HepG2 (cell line): ENCODE measurements around the gene DYNC2I2. TPM values are rescaled to one million over a fixed set of nuclear protein-coding genes. Genes with fewer than 3 reads are reported as not detected.
A peak's percentile ranks its signal among the peaks of the same experiment; 100 is the strongest.

Source experiments
- BCL3 ChIP-seq: sonication (generic); formaldehyde crosslinking; IDR thresholded peaks from 2 replicates; pipeline ENCODE4 v1.5.1; 2020; ENCODE audit warnings: mild to moderate bottlenecking, missing genetic modification reagents, moderate library complexity
- FOSL1 ChIP-seq: sonication (generic); formaldehyde crosslinking; IDR thresholded peaks from 2 replicates; pipeline ENCODE4 v1.9.0; 2021; ENCODE audit warnings: missing genetic modification reagents, borderline replicate concordance
- MIER3 ChIP-seq: IDR thresholded peaks from 2 replicates; pipeline ENCODE4 v1.6.1; 2016; ENCODE audit warnings: missing compliant biosample characterization, borderline replicate concordance
- MTF2 ChIP-seq: sonication (generic); formaldehyde crosslinking; IDR thresholded peaks from 2 replicates; pipeline ENCODE4 v1.5.0; 2020; ENCODE audit warnings: missing genetic modification reagents, borderline replicate concordance
- POLR2AphosphoS5 ChIP-seq: IDR thresholded peaks from 2 replicates; pipeline ENCODE4 v1.6.1; 2012; ENCODE audit warnings: low read depth, low read length
- PPARG ChIP-seq: conservative IDR thresholded peaks from 2 replicates; pipeline ENCODE4 v1.6.1; 2016; ENCODE audit warnings: missing biosample characterization, missing genetic modification reagents
- RBM22 ChIP-seq: fragments of 200-400 bp; formaldehyde crosslinking; optimal IDR thresholded peaks from 2 replicates; pipeline ENCODE3; 2017; ENCODE audit warnings: mild to moderate bottlenecking, low read length, moderate library complexity
- ZFP36L1 ChIP-seq: sonication (generic); formaldehyde crosslinking; IDR thresholded peaks from 2 replicates; pipeline ENCODE4 v1.8.0; 2022; ENCODE audit warnings: mild to moderate bottlenecking, missing genetic modification reagents, moderate library complexity
- ZNF136 ChIP-seq: sonication (generic); formaldehyde crosslinking; IDR thresholded peaks from 2 replicates; pipeline ENCODE4 v1.8.1; 2022; ENCODE audit warnings: low read depth, mild to moderate bottlenecking, moderate library complexity, missing genetic modification reagents
- ZNF501 ChIP-seq: sonication (generic); formaldehyde crosslinking; IDR thresholded peaks from 2 replicates; pipeline ENCODE4 v1.5.1; 2020; ENCODE audit warnings: mild to moderate bottlenecking, moderate library complexity, missing genetic modification reagents
- ZNF543 ChIP-seq: sonication (generic); formaldehyde crosslinking; IDR thresholded peaks from 2 replicates; pipeline ENCODE4 v1.4.0; 2020; ENCODE audit warnings: mild to moderate bottlenecking, missing genetic modification reagents
- ZNF563 ChIP-seq: sonication (generic); formaldehyde crosslinking; IDR thresholded peaks from 2 replicates; pipeline ENCODE4 v1.8.0; 2022; ENCODE audit warnings: mild to moderate bottlenecking, moderate library complexity, missing genetic modification reagents
- ZNF572 ChIP-seq: sonication (generic); formaldehyde crosslinking; IDR thresholded peaks from 2 replicates; pipeline ENCODE4 v1.5.1; 2020; ENCODE audit warnings: mild to moderate bottlenecking, missing genetic modification reagents
- ZNF709 ChIP-seq: sonication (generic); formaldehyde crosslinking; IDR thresholded peaks from 2 replicates; pipeline ENCODE4 v1.5.0; 2020; ENCODE audit warnings: mild to moderate bottlenecking, missing genetic modification reagents
- polyA plus RNA-seq, 8 experiments: library from polyadenylated mRNA; depleted of rRNA in 3 of 8; stranded (reverse) in 7 of 8; unstranded in 1 of 8; fragments of >200 nt; fragmentation: Illumina TruSeq in 4 of 8; extraction: Trizol in 4 of 8; gene quantifications; 2 replicates each; pipeline versions ENCODE4 v1.2.1 to v1.2.3, GENCODE V29; 2011 to 2016; ENCODE audit warnings: low read depth in 4 of 8, missing spikeins in 1 of 8, mixed read lengths in 1 of 8; ENCODE audit not compliant: insufficient read depth in 1 of 8
- total RNA-seq, 5 experiments: library from RNA; depleted of rRNA; stranded (reverse); fragments of >200 nt; fragmentation: Illumina TruSeq; extraction: Trizol; gene quantifications; 2 replicates each; pipeline ENCODE4 v1.2.3, GENCODE V29; 2016; ENCODE audit warnings: low read depth in 1 of 5
- TF ChIP-seq, protein P1 (sequence below): sonication (generic); formaldehyde crosslinking; IDR thresholded peaks from 2 replicates; pipeline ENCODE4 v1.5.0; 2020; ENCODE audit warnings: mild to moderate bottlenecking, missing genetic modification reagents, borderline replicate concordance
- TF ChIP-seq, protein P2 (sequence below): sonication (generic); formaldehyde crosslinking; IDR thresholded peaks from 2 replicates; pipeline ENCODE4 v1.4.0; 2020; ENCODE audit warnings: mild to moderate bottlenecking, missing genetic modification reagents

Gene DYNC2I2
- total and polyA plus RNA-seq, 2 of the 13 experiments (the other 11 are each of a cell fraction or from before 2014, with no cell fraction given): 13.7 to 40.2 TPM

DNA sequence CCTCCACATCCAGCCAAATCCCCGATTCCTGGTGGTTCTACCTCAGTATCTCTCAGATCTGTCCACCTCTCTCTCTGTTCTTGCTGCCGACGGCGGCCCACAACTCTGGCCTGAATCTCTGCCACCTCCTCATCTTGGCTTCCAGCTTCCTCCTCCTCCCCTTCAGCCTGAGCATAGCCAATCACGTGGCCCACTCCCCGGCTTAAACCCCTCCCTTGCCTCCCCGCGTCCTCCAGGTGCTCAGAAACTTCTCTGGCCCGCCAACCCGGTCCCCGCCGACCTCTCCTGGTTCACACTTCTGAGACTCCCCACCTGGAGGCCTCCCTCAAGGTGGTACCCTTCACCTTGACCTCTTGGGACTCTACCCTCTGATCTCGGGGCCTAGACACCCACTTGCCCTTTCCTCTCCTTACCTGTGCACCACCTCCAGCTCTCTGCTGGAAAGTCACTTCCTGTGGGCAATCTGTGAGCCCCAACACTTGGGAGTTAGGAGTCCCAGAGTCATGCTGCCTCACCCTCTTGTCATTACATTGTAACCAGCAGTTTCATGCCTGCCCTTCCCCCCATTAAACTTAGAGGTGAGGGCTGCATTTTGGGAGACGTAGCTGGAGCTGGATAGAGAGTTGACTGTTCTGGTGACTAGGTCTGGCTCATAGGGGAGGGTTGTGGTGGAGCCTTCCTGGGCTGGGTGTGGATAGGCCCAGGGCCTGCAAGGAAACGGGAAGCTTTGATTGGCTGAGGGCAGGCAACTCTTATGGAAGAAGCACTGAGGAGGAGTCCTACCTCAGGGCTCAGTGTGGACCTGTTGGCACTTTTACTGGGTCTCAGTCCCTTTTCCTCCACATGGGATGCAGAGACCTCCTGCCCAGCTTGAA is 27.9 kb upstream of the DYNC2I2 start (continued):
- TF ChIP-seq POLR2AphosphoS5 (peak; percentile 64; the same call in 1 of the 2 replicates), ZFP36L1 (no peak), ZNF709 (CRISPR knock-in tag) (no peak), ZNF501 (CRISPR knock-in tag) (peak; percentile 83; the same call in 1 of the 2 replicates), ZNF136 (CRISPR knock-in tag) (no peak), MIER3 (CRISPR knock-in tag) (no peak), BCL3 (0 out of 2 replicates have a peak, but pooled peaks have one; percentile 10), MTF2 (CRISPR knock-in tag) (no peak), ZNF572 (peak; percentile 95; the same call in 1 of the 2 replicates), PPARG (0 out of 2 replicates have a peak, but pooled peaks have one; percentile 24), FOSL1 (no peak), ZNF543 (no peak), RBM22 (no peak), ZNF563 (0 out of 2 replicates have a peak, but pooled peaks have one; percentile 22)
- TF ChIP-seq, protein P1, sequence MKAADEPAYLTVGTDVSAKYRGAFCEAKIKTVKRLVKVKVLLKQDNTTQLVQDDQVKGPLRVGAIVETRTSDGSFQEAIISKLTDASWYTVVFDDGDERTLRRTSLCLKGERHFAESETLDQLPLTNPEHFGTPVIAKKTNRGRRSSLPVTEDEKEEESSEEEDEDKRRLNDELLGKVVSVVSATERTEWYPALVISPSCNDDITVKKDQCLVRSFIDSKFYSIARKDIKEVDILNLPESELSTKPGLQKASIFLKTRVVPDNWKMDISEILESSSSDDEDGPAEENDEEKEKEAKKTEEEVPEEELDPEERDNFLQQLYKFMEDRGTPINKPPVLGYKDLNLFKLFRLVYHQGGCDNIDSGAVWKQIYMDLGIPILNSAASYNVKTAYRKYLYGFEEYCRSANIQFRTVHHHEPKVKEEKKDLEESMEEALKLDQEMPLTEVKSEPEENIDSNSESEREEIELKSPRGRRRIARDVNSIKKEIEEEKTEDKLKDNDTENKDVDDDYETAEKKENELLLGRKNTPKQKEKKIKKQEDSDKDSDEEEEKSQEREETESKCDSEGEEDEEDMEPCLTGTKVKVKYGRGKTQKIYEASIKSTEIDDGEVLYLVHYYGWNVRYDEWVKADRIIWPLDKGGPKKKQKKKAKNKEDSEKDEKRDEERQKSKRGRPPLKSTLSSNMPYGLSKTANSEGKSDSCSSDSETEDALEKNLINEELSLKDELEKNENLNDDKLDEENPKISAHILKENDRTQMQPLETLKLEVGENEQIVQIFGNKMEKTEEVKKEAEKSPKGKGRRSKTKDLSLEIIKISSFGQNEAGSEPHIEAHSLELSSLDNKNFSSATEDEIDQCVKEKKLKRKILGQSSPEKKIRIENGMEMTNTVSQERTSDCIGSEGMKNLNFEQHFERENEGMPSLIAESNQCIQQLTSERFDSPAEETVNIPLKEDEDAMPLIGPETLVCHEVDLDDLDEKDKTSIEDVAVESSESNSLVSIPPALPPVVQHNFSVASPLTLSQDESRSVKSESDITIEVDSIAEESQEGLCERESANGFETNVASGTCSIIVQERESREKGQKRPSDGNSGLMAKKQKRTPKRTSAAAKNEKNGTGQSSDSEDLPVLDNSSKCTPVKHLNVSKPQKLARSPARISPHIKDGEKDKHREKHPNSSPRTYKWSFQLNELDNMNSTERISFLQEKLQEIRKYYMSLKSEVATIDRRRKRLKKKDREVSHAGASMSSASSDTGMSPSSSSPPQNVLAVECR (CRISPR knock-in tag): peak; percentile 30; the same call in 1 of the 2 replicates
- TF ChIP-seq, protein P2, sequence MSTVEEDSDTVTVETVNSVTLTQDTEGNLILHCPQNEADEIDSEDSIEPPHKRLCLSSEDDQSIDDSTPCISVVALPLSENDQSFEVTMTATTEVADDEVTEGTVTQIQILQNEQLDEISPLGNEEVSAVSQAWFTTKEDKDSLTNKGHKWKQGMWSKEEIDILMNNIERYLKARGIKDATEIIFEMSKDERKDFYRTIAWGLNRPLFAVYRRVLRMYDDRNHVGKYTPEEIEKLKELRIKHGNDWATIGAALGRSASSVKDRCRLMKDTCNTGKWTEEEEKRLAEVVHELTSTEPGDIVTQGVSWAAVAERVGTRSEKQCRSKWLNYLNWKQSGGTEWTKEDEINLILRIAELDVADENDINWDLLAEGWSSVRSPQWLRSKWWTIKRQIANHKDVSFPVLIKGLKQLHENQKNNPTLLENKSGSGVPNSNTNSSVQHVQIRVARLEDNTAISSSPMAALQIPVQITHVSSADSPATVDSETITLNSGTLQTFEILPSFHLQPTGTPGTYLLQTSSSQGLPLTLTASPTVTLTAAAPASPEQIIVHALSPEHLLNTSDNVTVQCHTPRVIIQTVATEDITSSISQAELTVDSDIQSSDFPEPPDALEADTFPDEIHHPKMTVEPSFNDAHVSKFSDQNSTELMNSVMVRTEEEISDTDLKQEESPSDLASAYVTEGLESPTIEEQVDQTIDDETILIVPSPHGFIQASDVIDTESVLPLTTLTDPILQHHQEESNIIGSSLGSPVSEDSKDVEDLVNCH (CRISPR knock-in tag): no peak
